ENCODE data around the gene SSPN.

- no peak for TF ChIP-seq CTCF (IDR thresholded peaks at IDR 0.05)
- no peak for TF ChIP-seq ZFX (IDR thresholded peaks at IDR 0.05; ENCODE audit: borderline replicate concordance)
Observed at GRCh38 chr12:26298785-26299621, 103.6 kb downstream of the SSPN start.

All from 22Rv1 (cell line).